HCT116 (cell line): ENCODE data around the gene DBN1. TPM values are rescaled to one million over a fixed set of nuclear protein-coding genes. Genes with fewer than 3 reads are reported as not detected.

Experiments
- ATAC-seq: fragments of 200-7000 bp; cut with Tn5 transposase; 2 replicates; pipeline ENCODE4 v1.9.1; 2020; ENCODE audit warnings: mild to moderate bottlenecking, moderate library complexity
- BruUV-seq: library from RNA; stranded (reverse); fragments of 400-500 nt; replicated peaks from 2 replicates; lab custom pipeline; 2021; lab: Mats Ljungman, UMichigan
- CTCF ChIA-PET: fragments of 300-600 bp; sonication (Branson Sonifier 250); formaldehyde crosslinking; loops from one replicate; lab custom pipeline; 2021; ENCODE audit warnings: antibody characterized with exemption; lab: Charles Lee
- POLR2A ChIA-PET: fragments of 300-600, 350-600 bp; sonication (Branson Sonifier 250); formaldehyde crosslinking; loops from one replicate; lab custom pipeline; 2021; ENCODE audit warnings: antibody characterized with exemption; lab: Charles Lee
- RAD21 ChIA-PET, 2 experiments: fragments of 300-600 bp; sonication (Branson Sonifier 250); formaldehyde crosslinking; loops; one replicate each; lab custom pipeline; 2023; ENCODE audit warnings: low total read pairs in 2 of 2; ENCODE audit not compliant: uncharacterized antibody in 2 of 2, unreplicated experiment in 2 of 2, low non-redundant PET in 1 of 2; lab: Charles Lee
- DNase-seq: peaks from one replicate; pipeline ENCODE4 v3.0.0-alpha.2; 2010; ENCODE audit warnings: low read depth, low spot score
- H2AFZ ChIP-seq: fragments of 200-600 bp; shearing (Covaris generic), sonication (generic); 2 replicates; pipeline ENCODE4 v1.6.1; 2017; ENCODE audit warnings: low read depth, mixed run types, mixed read lengths, antibody characterized with exemption, low read length; ENCODE audit not compliant: poor library complexity, severe bottlenecking
- H3K27ac ChIP-seq: 2 replicates; pipeline ENCODE4 v1.5.1; 2012; ENCODE audit warnings: low read depth, low read length
- H3K27me3 ChIP-seq: fragments of 200-600 bp; sonication (generic); 2 replicates; pipeline ENCODE4 v1.6.1; 2016; ENCODE audit warnings: mixed run types, low read length, mixed read lengths; ENCODE audit not compliant: insufficient read depth
- H3K36me3 ChIP-seq, 2 experiments: fragments of 200-500 bp in 1 of 2; fragments of 200-600 bp in 1 of 2; sonication (Bioruptor generic) in 1 of 2; sonication (generic) in 1 of 2; 2 replicates each; pipeline versions ENCODE4 v1.5.1 to v1.6.1; 2014 to 2016; ENCODE audit warnings: low read length in 2 of 2, inconsistent platforms in 1 of 2, mixed read lengths in 1 of 2, mixed run types in 1 of 2; ENCODE audit not compliant: insufficient read depth in 2 of 2, control insufficient read depth in 1 of 2
- H3K4me1 ChIP-seq, 2 experiments: fragments of 200-600 bp in 1 of 2; sonication (generic) in 1 of 2; 2 replicates each; pipeline versions ENCODE4 v1.5.1 to v1.6.1; 2012 to 2017; ENCODE audit warnings: low read length in 2 of 2, inconsistent platforms in 1 of 2, mild to moderate bottlenecking in 1 of 2, mixed read lengths in 1 of 2, mixed run types in 1 of 2, moderate library complexity in 1 of 2; ENCODE audit not compliant: insufficient read depth in 2 of 2, control insufficient read depth in 1 of 2
- H3K4me2 ChIP-seq: fragments of 200-600 bp; sonication (generic); 2 replicates; pipeline ENCODE4 v1.6.1; 2017; ENCODE audit warnings: mixed run types, low read length, mixed read lengths
- H3K4me3 ChIP-seq, 2 experiments: fragments of 200-600 bp in 1 of 2; sonication (generic) in 1 of 2; replicated peaks in 1 of 2; 2 replicates each; pipeline ENCODE4 v1.5.1; 2011 to 2016; ENCODE audit warnings: low read length in 2 of 2, control low read depth in 1 of 2, low read depth in 1 of 2, mild to moderate bottlenecking in 1 of 2, mixed read lengths in 1 of 2, mixed run types in 1 of 2
- H3K79me2 ChIP-seq: fragments of 200-600 bp; sonication (generic); 2 replicates; pipeline ENCODE4 v1.6.1; 2017; ENCODE audit warnings: mild to moderate bottlenecking, mixed run types, low read length, moderate library complexity, mixed read lengths; ENCODE audit not compliant: insufficient read depth
- H3K9ac ChIP-seq: fragments of 200-600 bp; sonication (generic); 2 replicates; pipeline ENCODE4 v1.6.1; 2016; ENCODE audit warnings: low read length, mixed read lengths
- H3K9me2 ChIP-seq: fragments of 200-600 bp; sonication (generic), shearing (Covaris generic); 2 replicates; pipeline ENCODE4 v1.6.1; 2017; ENCODE audit warnings: mixed run types, mild to moderate bottlenecking, moderate library complexity; ENCODE audit not compliant: insufficient read depth
- H3K9me3 ChIP-seq, 2 experiments: fragments of 200-500 bp in 1 of 2; fragments of 200-600 bp in 1 of 2; sonication (Bioruptor generic) in 1 of 2; sonication (generic) in 1 of 2; 2 replicates each; pipeline ENCODE4 v1.6.1; 2014 to 2017; ENCODE audit warnings: low read length in 2 of 2, mixed read lengths in 2 of 2, inconsistent platforms in 1 of 2, low read depth in 1 of 2, mild to moderate bottlenecking in 1 of 2, mixed run types in 1 of 2, moderate library complexity in 1 of 2; ENCODE audit not compliant: control insufficient read depth in 1 of 2, insufficient read depth in 1 of 2
- H4K20me1 ChIP-seq: fragments of 200-600 bp; sonication (generic), shearing (Covaris generic); 2 replicates; pipeline ENCODE4 v1.6.1; 2017; ENCODE audit warnings: mixed run types, mild to moderate bottlenecking, moderate library complexity; ENCODE audit not compliant: insufficient read depth
- CBX3 ChIP-seq: IDR thresholded peaks from 2 replicates; pipeline ENCODE4 v1.6.1; 2012; ENCODE audit warnings: low read depth
- EZH2phosphoT487 ChIP-seq: fragments of 200-600 bp; IDR thresholded peaks from 2 replicates; pipeline ENCODE4 v1.6.1; 2018; ENCODE audit warnings: antibody characterized with exemption, borderline replicate concordance
- RAD21 ChIP-seq: IDR thresholded peaks from 2 replicates; pipeline ENCODE4 v1.6.1; 2012; ENCODE audit warnings: low read depth, mild to moderate bottlenecking
- YY1 ChIP-seq: IDR thresholded peaks from 2 replicates; pipeline ENCODE4 v1.6.1; 2011; ENCODE audit warnings: low read length, low read depth, moderate library complexity, mild to moderate bottlenecking; ENCODE audit not compliant: insufficient replicate concordance; ENCODE audit errors: extremely low read depth
- ZFX ChIP-seq: fragments of 450-650 bp; IDR thresholded peaks from 2 replicates; pipeline ENCODE4 v1.6.1; 2017
- intact Hi-C: fragments of 100-400 bp; cut with micrococcal nuclease; formaldehyde crosslinking; loops from 2 replicates; pipeline ENCODE4 v1.10.0; 2022
- total RNA-seq: library from RNA; stranded (reverse); gene quantifications from one replicate; pipeline ENCODE4 v1.2.1, GENCODE V29; 2021; ENCODE audit not compliant: unreplicated experiment
- TF ChIP-seq, protein P1 (sequence below), 3 experiments: fragments of 200-600 bp in 1 of 3; sonication (generic) in 1 of 3; IDR thresholded peaks in 2 of 3; conservative IDR thresholded peaks in 1 of 3; 2 replicates each; pipeline ENCODE4 v1.5.1; 2012 to 2017; ENCODE audit warnings: low read depth in 2 of 3, low read length in 2 of 3, antibody characterized with exemption in 1 of 3, borderline replicate concordance in 1 of 3, control low read depth in 1 of 3, mild to moderate bottlenecking in 1 of 3, mixed read lengths in 1 of 3, mixed run types in 1 of 3, moderate library complexity in 1 of 3; ENCODE audit not compliant: insufficient read depth in 1 of 3

Gene DBN1
- total RNA-seq, 1 experiment from 2014 or later: 144 TPM

DNA sequence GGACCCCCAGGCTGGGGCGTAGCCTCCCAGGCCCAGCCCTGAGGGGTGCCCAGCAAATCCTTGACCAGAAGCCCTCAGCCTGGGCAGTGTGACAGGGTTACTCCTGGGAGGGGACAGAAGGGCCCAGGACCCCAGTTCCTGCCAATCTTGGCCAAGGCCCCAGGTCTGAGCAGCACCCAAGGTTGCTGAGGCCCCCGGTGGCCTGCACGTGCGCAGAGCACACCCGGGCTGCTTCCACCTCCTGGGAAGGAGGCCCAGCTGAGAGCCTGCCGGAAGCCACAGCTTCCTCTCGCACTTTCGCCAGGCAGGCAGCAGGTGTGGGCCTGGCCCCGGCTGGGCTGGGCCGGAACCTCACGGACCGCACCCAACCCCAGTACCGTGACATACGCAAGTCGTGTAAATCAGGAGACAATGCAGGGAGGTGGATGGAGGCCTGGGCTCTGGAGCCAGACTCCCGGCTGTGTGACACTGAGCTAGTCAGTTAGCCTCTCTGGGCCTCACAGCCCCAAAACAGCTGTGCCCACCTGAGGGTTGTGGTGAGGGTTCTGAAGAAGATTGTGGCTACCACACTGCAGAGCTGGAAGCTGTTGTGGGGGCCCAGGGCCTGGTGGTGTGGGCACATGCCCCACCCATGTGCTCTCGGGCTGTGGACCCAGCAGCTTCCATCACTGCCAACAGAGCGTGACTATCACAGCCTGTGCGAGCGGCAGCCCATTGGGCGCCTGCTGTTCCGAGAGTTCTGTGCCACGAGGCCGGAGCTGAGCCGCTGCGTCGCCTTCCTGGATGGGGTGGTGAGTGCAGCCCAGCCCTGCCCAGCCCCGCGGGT, 41.9 kb downstream of the DBN1 start:
- no peak overlapping the region for H3K4me3 ChIP-seq

DNA sequence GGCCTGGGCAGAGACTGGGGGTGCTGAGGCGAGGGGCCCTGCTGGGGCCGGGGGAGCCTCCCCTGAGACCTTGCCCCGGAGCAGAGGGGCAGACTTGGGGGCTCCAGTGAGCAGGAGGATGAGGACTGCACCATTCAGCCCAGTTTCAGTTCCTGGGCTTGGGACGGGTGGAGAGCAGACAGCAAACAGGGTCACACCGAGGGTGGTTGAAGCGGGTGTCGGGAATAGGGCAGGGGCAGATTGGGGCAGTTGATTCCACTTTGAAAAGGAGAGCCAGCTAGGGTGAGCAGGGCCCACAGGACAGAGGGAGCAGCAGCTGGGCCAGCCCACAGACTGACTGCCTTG, 42.5 kb downstream of the DBN1 start:
- no peak for TF ChIP-seq YY1
- no peak for TF ChIP-seq CBX3
- ChIA-PET POLR2A (no interaction called here), RAD21 (no interaction called here), CTCF (no interaction called here)
- BruUV-seq: no TSS peak
- no peaks in the 10 kb centered on the region for H3K9me3 ChIP-seq
- H3K4me1 ChIP-seq: peaks cover 7 to 18% of the 10 kb centered on the region in 2 experiments; a peak in 3 of 4 replicates
- H3K79me2 ChIP-seq: peaks cover 39% of the 10 kb centered on the region
- ATAC-seq (no peak), DNase-seq (no peak)
- H3K9me2 ChIP-seq: no peaks in the 10 kb centered on the region
- H3K27ac ChIP-seq: no peak overlapping the region
- H3K9ac ChIP-seq: no peak overlapping the region
- H3K4me3 ChIP-seq: no peak overlapping the region
- no peaks in the 10 kb centered on the region for H4K20me1 ChIP-seq
- peaks cover 18 to 41% of the 10 kb centered on the region in 2 experiments; a peak in 3 of 4 replicates for H3K36me3 ChIP-seq
- no peak overlapping the region for H2AFZ ChIP-seq
- no peaks in the 10 kb centered on the region for H3K27me3 ChIP-seq
- no peak overlapping the region for H3K4me2 ChIP-seq
- intact Hi-C loops: no loop called here

More for the DNA sequence above, 41.9 kb downstream of the DBN1 start:
- H3K9ac ChIP-seq: no peak overlapping the region
- H3K4me1 ChIP-seq: peaks cover 7 to 18% of the 10 kb centered on the region in 2 experiments; a peak in 3 of 4 replicates
- no peak for ATAC-seq
- no peaks in the 10 kb centered on the region for H3K9me2 ChIP-seq
- no TSS peak for BruUV-seq
- peaks cover 39% of the 10 kb centered on the region for H3K79me2 ChIP-seq
- TF ChIP-seq EZH2phosphoT487: no peak
- TF ChIP-seq ZFX: no peak
- TF ChIP-seq, protein P1, sequence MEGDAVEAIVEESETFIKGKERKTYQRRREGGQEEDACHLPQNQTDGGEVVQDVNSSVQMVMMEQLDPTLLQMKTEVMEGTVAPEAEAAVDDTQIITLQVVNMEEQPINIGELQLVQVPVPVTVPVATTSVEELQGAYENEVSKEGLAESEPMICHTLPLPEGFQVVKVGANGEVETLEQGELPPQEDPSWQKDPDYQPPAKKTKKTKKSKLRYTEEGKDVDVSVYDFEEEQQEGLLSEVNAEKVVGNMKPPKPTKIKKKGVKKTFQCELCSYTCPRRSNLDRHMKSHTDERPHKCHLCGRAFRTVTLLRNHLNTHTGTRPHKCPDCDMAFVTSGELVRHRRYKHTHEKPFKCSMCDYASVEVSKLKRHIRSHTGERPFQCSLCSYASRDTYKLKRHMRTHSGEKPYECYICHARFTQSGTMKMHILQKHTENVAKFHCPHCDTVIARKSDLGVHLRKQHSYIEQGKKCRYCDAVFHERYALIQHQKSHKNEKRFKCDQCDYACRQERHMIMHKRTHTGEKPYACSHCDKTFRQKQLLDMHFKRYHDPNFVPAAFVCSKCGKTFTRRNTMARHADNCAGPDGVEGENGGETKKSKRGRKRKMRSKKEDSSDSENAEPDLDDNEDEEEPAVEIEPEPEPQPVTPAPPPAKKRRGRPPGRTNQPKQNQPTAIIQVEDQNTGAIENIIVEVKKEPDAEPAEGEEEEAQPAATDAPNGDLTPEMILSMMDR (IDR thresholded peaks at IDR 0.05 in 2 of 3, conservative IDR thresholded peaks at IDR 0.05 in 1 of 3; ENCODE audit: borderline replicate concordance in 1 of 3, insufficient read depth in 1 of 3, low read depth in 2 of 3, low read length in 2 of 3): no peak
- no peak for TF ChIP-seq RAD21
- intact Hi-C loops: no loop called here
- no peaks in the 10 kb centered on the region for H3K27me3 ChIP-seq
- ChIA-PET RAD21 (interaction anchor here in 1 of 2 experiments (0.6 kb wide), 1 partner anchor 23 kb away, joined by 7 read pairs; no protein-coding TSS in a partner anchor), CTCF (no interaction called here), POLR2A (interaction anchor here (1.3 kb wide), 1 partner anchor 41 kb away, joined by 3 read pairs; no protein-coding TSS in a partner anchor)
- H2AFZ ChIP-seq: no peak overlapping the region
- H3K9me3 ChIP-seq: no peaks in the 10 kb centered on the region
- DNase-seq: no peak
- H3K27ac ChIP-seq: no peak overlapping the region
- H3K4me2 ChIP-seq: no peak overlapping the region
- no peaks in the 10 kb centered on the region for H4K20me1 ChIP-seq
- H3K36me3 ChIP-seq: peaks cover 19 to 41% of the 10 kb centered on the region in 2 experiments; a peak in 3 of 4 replicates
